ENCODE data around the gene HOXA10. TPM values are rescaled to one million over a fixed set of nuclear protein-coding genes. Genes with fewer than 3 reads are reported as not detected.

HOXA10 gene
- total and polyA plus RNA-seq, 4 donors = 0.03 to 0.70 (median 0.13) TPM

DNA sequence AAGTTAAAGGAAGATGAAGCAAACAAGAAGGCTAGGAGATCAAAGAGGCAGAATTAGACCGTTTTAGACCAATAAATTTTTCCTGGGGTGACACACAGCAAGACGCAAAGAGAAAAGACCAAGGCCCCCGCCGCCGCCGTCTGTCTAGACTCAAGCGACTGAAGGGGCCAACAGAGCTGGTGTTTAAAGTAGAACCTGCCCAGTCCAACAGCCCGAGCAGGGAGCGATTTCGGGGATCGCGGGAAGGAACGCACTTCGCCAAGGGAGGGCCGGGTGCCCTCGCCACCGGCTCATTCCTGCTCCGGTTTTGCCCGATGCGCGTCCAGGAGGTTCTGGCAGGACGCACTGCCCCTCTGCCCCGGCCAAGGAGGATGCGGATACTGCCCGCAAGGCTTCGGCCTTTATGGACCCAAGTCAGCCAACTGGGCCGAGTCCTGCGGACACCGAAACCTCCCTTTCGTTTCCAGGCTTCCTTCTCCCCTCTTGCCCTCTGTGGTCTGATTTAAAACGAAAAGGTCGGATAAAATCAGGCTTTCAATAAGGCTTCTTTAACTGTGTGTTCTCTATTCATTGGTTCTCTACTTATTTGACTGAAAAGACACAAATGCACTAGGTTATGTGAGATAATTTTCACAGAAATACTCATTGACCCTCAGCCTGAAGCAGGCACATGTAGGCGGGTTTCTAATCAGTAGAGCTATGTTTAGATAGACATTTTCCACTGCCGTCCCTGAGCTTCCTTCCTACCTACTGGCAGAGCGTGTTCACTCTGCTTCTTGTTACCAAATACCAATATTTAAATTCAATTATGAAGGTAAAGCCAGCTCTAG, 15.5 kb downstream of the HOXA10 start:
- Histone ChIP-seq H3K27ac (ENCODE audit: low read depth in 1 of 2, low read length in 2 of 2) (no peak overlapping the region), H3K4me1 (ENCODE audit: control insufficient read depth in 4 of 4, insufficient read depth in 4 of 4, low read length in 3 of 4) (peaks cover 11 to 30% (median 17%) of the 10 kb centered on the region in 4 donors), H3K27me3 (ENCODE audit: control insufficient read depth in 4 of 4, insufficient read depth in 4 of 4, low read length in 3 of 4) (peaks cover 14 to 47% (median 28%) of the 10 kb centered on the region in 4 donors), H3K9me3 (ENCODE audit: control insufficient read depth in 4 of 4, low read length in 3 of 4) (peaks cover 0 to 5% (median 0%) of the 10 kb centered on the region in 4 donors), H3K4me3 (ENCODE audit: low read depth in 1 of 3, low read length in 3 of 3) (no peak overlapping the region), H3K9ac (ENCODE audit: low read depth in 1 of 2, low read length in 2 of 2) (no peak overlapping the region), H3K36me3 (ENCODE audit: control insufficient read depth in 4 of 4, insufficient read depth in 3 of 4, low read depth in 1 of 4, low read length in 3 of 4) (no peaks in the 10 kb centered on the region)
- TF ChIP-seq SP1 (IDR thresholded peaks at IDR 0.05) (no peak), RXRA (IDR thresholded peaks at IDR 0.05) (no peak), GABPA (IDR thresholded peaks at IDR 0.05 in 1 of 2, conservative IDR thresholded peaks at IDR 0.05 in 1 of 2) (no peak), REST (IDR thresholded peaks at IDR 0.05) (no peak), NR2F2 (IDR thresholded peaks at IDR 0.05) (no peak)
- 14% methylated on average over 35 of the region's 35 CpGs for WGBS
- no peak for DNase-seq (ENCODE audit: low spot score)

GRCh38 chr7:27157702-27158431, 16.3 kb downstream of the HOXA10 start:
- H3K4me3 ChIP-seq (ENCODE audit: low read depth in 1 of 3, low read length in 3 of 3) = no peak overlapping the region
- H3K9me3 ChIP-seq (ENCODE audit: control insufficient read depth in 4 of 4, low read length in 3 of 4) = peaks cover 0 to 5% (median 0%) of the 10 kb centered on the region in 4 donors
- H3K27me3 ChIP-seq (ENCODE audit: control insufficient read depth in 4 of 4, insufficient read depth in 4 of 4, low read length in 3 of 4) = peaks cover 15 to 53% (median 32%) of the 10 kb centered on the region in 4 donors
- TF ChIP-seq REST (IDR thresholded peaks at IDR 0.05) = no peak
- TF ChIP-seq JUND (IDR thresholded peaks at IDR 0.05) = no peak
- no peak for TF ChIP-seq TAF1 (conservative IDR thresholded peaks at IDR 0.05)
- TF ChIP-seq YY1 (IDR thresholded peaks at IDR 0.05) = no peak
- TF ChIP-seq MAX (IDR thresholded peaks at IDR 0.05) = no peak
- TF ChIP-seq HNF4A (conservative IDR thresholded peaks at IDR 0.05) = no peak
- no peak for TF ChIP-seq FOXA2 (IDR thresholded peaks at IDR 0.05)
- TF ChIP-seq NR2F2 (IDR thresholded peaks at IDR 0.05) = no peak
- TF ChIP-seq CTCF (IDR thresholded peaks at IDR 0.05; ENCODE audit: low read depth, low read length, missing input control) = no peak
- TF ChIP-seq SP1 (IDR thresholded peaks at IDR 0.05) = no peak
- TF ChIP-seq, protein P1, sequence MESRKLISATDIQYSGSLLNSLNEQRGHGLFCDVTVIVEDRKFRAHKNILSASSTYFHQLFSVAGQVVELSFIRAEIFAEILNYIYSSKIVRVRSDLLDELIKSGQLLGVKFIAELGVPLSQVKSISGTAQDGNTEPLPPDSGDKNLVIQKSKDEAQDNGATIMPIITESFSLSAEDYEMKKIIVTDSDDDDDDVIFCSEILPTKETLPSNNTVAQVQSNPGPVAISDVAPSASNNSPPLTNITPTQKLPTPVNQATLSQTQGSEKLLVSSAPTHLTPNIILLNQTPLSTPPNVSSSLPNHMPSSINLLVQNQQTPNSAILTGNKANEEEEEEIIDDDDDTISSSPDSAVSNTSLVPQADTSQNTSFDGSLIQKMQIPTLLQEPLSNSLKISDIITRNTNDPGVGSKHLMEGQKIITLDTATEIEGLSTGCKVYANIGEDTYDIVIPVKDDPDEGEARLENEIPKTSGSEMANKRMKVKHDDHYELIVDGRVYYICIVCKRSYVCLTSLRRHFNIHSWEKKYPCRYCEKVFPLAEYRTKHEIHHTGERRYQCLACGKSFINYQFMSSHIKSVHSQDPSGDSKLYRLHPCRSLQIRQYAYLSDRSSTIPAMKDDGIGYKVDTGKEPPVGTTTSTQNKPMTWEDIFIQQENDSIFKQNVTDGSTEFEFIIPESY (IDR thresholded peaks at IDR 0.05) = no peak
- no peak for TF ChIP-seq GABPA (IDR thresholded peaks at IDR 0.05 in 1 of 2, conservative IDR thresholded peaks at IDR 0.05 in 1 of 2)
- TF ChIP-seq EGR1 (IDR thresholded peaks at IDR 0.05; ENCODE audit: low read depth in 2 of 2) = no peak
- no peak for TF ChIP-seq FOXA1 (IDR thresholded peaks at IDR 0.05)
- no peak for TF ChIP-seq HNF4G (IDR thresholded peaks at IDR 0.05)
- TF ChIP-seq RAD21 (IDR thresholded peaks at IDR 0.05) = no peak
- no peak overlapping the region for H3K9ac ChIP-seq (ENCODE audit: low read depth in 1 of 2, low read length in 2 of 2)
- 10% methylated on average over 30 of the region's 30 CpGs for WGBS
- H3K27ac ChIP-seq (ENCODE audit: low read depth in 1 of 2, low read length in 2 of 2) = no peak overlapping the region
- peaks cover 11 to 30% (median 17%) of the 10 kb centered on the region in 4 donors for H3K4me1 ChIP-seq (ENCODE audit: control insufficient read depth in 4 of 4, insufficient read depth in 4 of 4, low read length in 3 of 4)
- H3K36me3 ChIP-seq (ENCODE audit: control insufficient read depth in 4 of 4, insufficient read depth in 3 of 4, low read depth in 1 of 4, low read length in 3 of 4) = no peaks in the 10 kb centered on the region
- no peak for DNase-seq (ENCODE audit: low spot score)
